ENCODE measurements around the gene CCM2L. TPM values are rescaled to one million over a fixed set of nuclear protein-coding genes. Genes with fewer than 3 reads are reported as not detected.

The CCM2L gene
- total and polyA plus RNA-seq, 2 experiments from 2014 or later: 4.9 to 13.3 TPM

DNA sequence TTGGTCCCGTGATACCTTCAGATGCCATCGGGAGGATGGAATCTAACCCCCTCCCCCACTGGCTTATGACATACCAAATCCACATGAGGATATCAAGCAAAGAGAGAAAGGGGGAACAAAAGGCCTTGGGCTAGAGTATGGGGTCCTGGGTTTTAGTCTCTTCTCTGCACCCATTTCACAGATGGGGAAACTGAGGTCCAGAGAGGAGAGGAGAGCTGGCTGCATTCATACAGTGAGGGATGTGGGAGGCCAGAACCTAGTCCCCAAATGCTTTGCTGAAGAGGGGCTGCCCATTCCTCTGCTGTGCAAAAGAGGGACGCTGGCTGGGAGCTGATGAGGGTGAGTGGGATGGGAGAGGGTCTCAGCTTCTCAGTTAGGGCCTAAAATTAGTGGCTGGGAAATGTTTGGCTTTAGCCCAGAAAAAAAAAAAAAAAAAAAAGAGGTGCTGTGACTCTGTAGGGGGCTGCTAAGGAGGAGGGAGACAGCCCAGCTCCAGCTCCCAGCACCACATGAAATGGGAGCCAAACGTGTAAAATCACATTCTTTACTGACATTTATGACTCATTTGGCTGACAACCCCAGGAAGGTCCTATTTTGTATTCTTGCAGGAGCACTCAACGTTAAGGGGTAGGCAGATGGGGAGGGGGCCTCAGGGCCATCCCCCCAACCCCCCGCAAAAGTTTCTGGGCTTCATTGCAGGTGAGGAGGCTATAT lies 30.4 kb upstream of the CCM2L start:
- peaks cover 11% of the 10 kb centered on the region for H3K4me1 Mint-ChIP-seq
- Histone ChIP-seq H3K9me2 (ENCODE audit: insufficient read depth) (no peaks in the 10 kb centered on the region), H3K36me3 (ENCODE audit: insufficient read depth) (no peaks in the 10 kb centered on the region), H2AFZ (no peak overlapping the region), H3F3A (replicated peaks; ENCODE audit: low read depth) (peaks cover 7% of the 10 kb centered on the region), H3K27me3 (ENCODE audit: insufficient read depth) (no peaks in the 10 kb centered on the region), H3K4me1 (ENCODE audit: insufficient read depth) (peaks cover 11% of the 10 kb centered on the region), H4K20me1 (replicated peaks; ENCODE audit: insufficient read depth) (peaks cover 10% of the 10 kb centered on the region), H3K4me2 (no peak overlapping the region), H3K27ac (ENCODE audit: low read depth) (no peak overlapping the region), H3K4me3 (no peak overlapping the region), H3K79me2 (replicated peaks; ENCODE audit: insufficient read depth) (no peaks in the 10 kb centered on the region)
- TF ChIP-seq CREB1 (CRISPR knock-in tag; IDR thresholded peaks at IDR 0.05; ENCODE audit: low read depth): no peak
- DNase-seq (ENCODE audit: low spot score) (peak; percentile 51), ATAC-seq (no peak)
- no peak overlapping the region for H3K4me3 Mint-ChIP-seq
- H3K36me3 Mint-ChIP-seq (ENCODE audit: low read depth): peaks cover 3% of the 10 kb centered on the region; the same call in 1 of the 3 replicates
- peaks cover 22% of the 10 kb centered on the region; the same call in 2 of the 3 replicates for H3K9me3 Mint-ChIP-seq
- H3K27ac Mint-ChIP-seq: no peak overlapping the region
- H3K27me3 Mint-ChIP-seq (ENCODE audit: insufficient read depth, low read depth, poor library complexity): peaks cover 3% of the 10 kb centered on the region

DNA sequence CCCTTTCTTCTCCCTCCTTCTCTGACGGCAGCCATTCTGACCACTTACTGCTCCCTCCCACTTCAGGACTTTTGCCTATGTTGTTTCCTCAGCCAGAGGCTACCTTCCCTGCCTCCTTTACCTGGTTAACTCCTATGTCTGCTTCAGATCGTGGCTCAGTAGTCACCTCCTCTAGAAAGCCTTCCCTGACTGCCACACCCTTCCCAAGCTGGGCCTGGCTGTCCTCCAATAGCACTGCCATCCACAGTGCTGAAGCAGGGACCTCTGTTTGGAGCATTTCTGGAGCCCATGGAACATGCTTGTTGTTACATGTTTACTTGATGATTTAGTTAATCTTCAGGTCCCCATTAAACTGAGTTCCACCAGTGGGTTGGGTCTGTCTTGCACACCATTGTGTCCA lies 28.5 kb upstream of the CCM2L start:
- Histone ChIP-seq H3K79me2 (replicated peaks; ENCODE audit: insufficient read depth) (no peaks in the 10 kb centered on the region), H4K20me1 (replicated peaks; ENCODE audit: insufficient read depth) (peaks cover 10% of the 10 kb centered on the region), H3K4me1 (ENCODE audit: insufficient read depth) (peaks cover 2% of the 10 kb centered on the region; the same call in 1 of the 2 replicates), H3K9me2 (ENCODE audit: insufficient read depth) (no peaks in the 10 kb centered on the region), H3F3A (replicated peaks; ENCODE audit: low read depth) (peaks cover 3% of the 10 kb centered on the region; the same call in 1 of the 2 replicates), H3K27ac (ENCODE audit: low read depth) (no peak overlapping the region), H2AFZ (no peak overlapping the region), H3K36me3 (ENCODE audit: insufficient read depth) (no peaks in the 10 kb centered on the region), H3K4me3 (no peak overlapping the region), H3K4me2 (no peak overlapping the region), H3K27me3 (ENCODE audit: insufficient read depth) (no peaks in the 10 kb centered on the region)
- TF ChIP-seq NANOG (IDR thresholded peaks at IDR 0.05; ENCODE audit: borderline replicate concordance) (no peak), ZNF114 (CRISPR knock-in tag; IDR thresholded peaks at IDR 0.05) (no peak), ZNF331 (CRISPR knock-in tag; IDR thresholded peaks at IDR 0.05; ENCODE audit: low read depth) (no peak)
- TF ChIP-seq, protein P1, sequence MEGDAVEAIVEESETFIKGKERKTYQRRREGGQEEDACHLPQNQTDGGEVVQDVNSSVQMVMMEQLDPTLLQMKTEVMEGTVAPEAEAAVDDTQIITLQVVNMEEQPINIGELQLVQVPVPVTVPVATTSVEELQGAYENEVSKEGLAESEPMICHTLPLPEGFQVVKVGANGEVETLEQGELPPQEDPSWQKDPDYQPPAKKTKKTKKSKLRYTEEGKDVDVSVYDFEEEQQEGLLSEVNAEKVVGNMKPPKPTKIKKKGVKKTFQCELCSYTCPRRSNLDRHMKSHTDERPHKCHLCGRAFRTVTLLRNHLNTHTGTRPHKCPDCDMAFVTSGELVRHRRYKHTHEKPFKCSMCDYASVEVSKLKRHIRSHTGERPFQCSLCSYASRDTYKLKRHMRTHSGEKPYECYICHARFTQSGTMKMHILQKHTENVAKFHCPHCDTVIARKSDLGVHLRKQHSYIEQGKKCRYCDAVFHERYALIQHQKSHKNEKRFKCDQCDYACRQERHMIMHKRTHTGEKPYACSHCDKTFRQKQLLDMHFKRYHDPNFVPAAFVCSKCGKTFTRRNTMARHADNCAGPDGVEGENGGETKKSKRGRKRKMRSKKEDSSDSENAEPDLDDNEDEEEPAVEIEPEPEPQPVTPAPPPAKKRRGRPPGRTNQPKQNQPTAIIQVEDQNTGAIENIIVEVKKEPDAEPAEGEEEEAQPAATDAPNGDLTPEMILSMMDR (conservative IDR thresholded peaks at IDR 0.05; ENCODE audit: low read depth in 2 of 2): no peak
- TF ChIP-seq, protein P2, sequence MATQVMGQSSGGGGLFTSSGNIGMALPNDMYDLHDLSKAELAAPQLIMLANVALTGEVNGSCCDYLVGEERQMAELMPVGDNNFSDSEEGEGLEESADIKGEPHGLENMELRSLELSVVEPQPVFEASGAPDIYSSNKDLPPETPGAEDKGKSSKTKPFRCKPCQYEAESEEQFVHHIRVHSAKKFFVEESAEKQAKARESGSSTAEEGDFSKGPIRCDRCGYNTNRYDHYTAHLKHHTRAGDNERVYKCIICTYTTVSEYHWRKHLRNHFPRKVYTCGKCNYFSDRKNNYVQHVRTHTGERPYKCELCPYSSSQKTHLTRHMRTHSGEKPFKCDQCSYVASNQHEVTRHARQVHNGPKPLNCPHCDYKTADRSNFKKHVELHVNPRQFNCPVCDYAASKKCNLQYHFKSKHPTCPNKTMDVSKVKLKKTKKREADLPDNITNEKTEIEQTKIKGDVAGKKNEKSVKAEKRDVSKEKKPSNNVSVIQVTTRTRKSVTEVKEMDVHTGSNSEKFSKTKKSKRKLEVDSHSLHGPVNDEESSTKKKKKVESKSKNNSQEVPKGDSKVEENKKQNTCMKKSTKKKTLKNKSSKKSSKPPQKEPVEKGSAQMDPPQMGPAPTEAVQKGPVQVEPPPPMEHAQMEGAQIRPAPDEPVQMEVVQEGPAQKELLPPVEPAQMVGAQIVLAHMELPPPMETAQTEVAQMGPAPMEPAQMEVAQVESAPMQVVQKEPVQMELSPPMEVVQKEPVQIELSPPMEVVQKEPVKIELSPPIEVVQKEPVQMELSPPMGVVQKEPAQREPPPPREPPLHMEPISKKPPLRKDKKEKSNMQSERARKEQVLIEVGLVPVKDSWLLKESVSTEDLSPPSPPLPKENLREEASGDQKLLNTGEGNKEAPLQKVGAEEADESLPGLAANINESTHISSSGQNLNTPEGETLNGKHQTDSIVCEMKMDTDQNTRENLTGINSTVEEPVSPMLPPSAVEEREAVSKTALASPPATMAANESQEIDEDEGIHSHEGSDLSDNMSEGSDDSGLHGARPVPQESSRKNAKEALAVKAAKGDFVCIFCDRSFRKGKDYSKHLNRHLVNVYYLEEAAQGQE (IDR thresholded peaks at IDR 0.05; ENCODE audit: unreplicated experiment): no peak
- TF ChIP-seq, protein P3, sequence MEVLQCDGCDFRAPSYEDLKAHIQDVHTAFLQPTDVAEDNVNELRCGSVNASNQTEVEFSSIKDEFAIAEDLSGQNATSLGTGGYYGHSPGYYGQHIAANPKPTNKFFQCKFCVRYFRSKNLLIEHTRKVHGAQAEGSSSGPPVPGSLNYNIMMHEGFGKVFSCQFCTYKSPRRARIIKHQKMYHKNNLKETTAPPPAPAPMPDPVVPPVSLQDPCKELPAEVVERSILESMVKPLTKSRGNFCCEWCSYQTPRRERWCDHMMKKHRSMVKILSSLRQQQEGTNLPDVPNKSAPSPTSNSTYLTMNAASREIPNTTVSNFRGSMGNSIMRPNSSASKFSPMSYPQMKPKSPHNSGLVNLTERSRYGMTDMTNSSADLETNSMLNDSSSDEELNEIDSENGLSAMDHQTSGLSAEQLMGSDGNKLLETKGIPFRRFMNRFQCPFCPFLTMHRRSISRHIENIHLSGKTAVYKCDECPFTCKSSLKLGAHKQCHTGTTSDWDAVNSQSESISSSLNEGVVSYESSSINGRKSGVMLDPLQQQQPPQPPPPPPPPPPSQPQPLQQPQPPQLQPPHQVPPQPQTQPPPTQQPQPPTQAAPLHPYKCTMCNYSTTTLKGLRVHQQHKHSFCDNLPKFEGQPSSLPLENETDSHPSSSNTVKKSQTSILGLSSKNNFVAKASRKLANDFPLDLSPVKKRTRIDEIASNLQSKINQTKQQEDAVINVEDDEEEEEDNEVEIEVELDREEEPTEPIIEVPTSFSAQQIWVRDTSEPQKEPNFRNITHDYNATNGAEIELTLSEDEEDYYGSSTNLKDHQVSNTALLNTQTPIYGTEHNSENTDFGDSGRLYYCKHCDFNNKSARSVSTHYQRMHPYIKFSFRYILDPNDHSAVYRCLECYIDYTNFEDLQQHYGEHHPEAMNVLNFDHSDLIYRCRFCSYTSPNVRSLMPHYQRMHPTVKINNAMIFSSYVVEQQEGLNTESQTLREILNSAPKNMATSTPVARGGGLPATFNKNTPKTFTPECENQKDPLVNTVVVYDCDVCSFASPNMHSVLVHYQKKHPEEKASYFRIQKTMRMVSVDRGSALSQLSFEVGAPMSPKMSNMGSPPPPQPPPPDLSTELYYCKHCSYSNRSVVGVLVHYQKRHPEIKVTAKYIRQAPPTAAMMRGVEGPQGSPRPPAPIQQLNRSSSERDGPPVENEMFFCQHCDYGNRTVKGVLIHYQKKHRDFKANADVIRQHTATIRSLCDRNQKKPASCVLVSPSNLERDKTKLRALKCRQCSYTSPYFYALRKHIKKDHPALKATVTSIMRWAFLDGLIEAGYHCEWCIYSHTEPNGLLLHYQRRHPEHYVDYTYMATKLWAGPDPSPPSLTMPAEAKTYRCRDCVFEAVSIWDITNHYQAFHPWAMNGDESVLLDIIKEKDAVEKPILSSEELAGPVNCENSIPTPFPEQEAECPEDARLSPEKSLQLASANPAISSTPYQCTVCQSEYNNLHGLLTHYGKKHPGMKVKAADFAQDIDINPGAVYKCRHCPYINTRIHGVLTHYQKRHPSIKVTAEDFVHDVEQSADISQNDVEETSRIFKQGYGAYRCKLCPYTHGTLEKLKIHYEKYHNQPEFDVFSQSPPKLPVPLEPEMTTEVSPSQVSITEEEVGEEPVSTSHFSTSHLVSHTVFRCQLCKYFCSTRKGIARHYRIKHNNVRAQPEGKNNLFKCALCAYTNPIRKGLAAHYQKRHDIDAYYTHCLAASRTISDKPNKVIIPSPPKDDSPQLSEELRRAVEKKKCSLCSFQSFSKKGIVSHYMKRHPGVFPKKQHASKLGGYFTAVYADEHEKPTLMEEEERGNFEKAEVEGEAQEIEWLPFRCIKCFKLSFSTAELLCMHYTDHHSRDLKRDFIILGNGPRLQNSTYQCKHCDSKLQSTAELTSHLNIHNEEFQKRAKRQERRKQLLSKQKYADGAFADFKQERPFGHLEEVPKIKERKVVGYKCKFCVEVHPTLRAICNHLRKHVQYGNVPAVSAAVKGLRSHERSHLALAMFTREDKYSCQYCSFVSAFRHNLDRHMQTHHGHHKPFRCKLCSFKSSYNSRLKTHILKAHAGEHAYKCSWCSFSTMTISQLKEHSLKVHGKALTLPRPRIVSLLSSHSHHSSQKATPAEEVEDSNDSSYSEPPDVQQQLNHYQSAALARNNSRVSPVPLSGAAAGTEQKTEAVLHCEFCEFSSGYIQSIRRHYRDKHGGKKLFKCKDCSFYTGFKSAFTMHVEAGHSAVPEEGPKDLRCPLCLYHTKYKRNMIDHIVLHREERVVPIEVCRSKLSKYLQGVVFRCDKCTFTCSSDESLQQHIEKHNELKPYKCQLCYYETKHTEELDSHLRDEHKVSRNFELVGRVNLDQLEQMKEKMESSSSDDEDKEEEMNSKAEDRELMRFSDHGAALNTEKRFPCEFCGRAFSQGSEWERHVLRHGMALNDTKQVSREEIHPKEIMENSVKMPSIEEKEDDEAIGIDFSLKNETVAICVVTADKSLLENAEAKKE (CRISPR knock-in tag; IDR thresholded peaks at IDR 0.05): no peak
- H3K4me1 Mint-ChIP-seq: peaks cover 2% of the 10 kb centered on the region
- peaks cover 1% of the 10 kb centered on the region; the same call in 1 of the 3 replicates for H3K36me3 Mint-ChIP-seq (ENCODE audit: low read depth)
- H3K4me3 Mint-ChIP-seq: no peak overlapping the region
- DNase-seq (ENCODE audit: low spot score) (no peak), ATAC-seq (no peak)
- peaks cover 17% of the 10 kb centered on the region; the same call in 2 of the 3 replicates for H3K9me3 Mint-ChIP-seq
- H3K27me3 Mint-ChIP-seq (ENCODE audit: insufficient read depth, low read depth, poor library complexity): peaks cover 3% of the 10 kb centered on the region
- H3K27ac Mint-ChIP-seq: no peak overlapping the region; the same call in 1 of the 2 replicates
